Dermis blood vessel endothelial cell (primary cell): ENCODE data around the gene PRDM5. TPM values are rescaled to one million over a fixed set of nuclear protein-coding genes. Genes with fewer than 3 reads are reported as not detected.

Source experiments
- DNase-seq: peaks from one replicate; pipeline ENCODE4 v3.0.0; 2010
- total RNA-seq: library from RNA; depleted of rRNA; stranded (reverse); fragments of >200 nt; gene quantifications from 2 replicates; pipeline ENCODE4 v1.2.3, GENCODE V29; 2014

The PRDM5 gene
- total RNA-seq, 1 donor from 2014 or later, result 9.4 TPM

DNA sequence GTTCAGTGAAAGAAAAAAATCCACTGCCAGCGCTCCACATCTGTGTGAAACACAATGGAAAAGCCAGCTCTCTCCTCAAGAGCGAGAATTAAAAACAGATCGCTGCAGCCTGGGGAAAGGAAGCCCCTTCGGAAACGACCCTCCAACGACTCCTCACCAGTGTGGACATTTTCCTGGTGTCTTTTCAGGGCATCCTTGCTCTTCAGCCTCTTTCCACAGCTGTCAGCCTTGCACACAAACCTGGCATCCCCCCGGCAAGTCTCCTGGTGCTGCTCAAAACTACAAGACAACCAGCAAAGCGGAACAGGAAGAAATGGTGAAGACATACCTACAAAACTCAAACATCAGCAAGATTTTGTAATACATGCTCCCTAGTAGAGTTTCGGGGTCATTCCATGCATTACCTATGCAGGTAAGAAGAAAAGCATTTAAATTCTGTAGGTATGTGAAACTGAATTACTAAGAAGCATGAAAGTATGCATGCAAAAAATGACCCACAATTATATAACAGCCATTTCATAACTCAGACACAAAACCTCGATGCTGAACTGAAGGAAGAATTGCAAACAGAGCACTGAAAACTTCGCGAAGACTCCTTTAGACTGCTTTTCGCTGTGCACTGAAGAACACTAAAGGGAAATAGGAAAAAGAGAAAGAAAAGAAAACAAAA is 106.1 kb downstream of the PRDM5 start:
- DNase-seq, result no peak

DNA sequence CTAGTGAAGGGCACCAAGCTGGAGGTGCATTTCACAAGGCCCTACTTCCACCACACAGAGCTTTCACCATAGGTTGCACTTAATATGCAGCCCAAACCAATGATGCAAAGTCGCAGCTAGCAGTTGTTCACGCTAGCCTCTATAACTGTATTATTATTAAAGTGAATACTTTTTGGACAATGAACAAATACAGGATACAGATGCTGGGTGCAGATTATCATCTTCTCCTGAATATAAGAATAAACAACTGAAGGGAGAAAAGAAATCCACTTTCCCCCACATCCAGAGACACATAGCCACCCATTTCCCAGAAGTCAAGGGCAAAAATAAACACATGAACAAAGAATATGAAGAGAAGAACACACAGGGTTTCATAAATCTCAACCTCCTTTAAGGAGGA is 107.2 kb downstream of the PRDM5 start:
- DNase-seq, result peak; percentile 32

DNA sequence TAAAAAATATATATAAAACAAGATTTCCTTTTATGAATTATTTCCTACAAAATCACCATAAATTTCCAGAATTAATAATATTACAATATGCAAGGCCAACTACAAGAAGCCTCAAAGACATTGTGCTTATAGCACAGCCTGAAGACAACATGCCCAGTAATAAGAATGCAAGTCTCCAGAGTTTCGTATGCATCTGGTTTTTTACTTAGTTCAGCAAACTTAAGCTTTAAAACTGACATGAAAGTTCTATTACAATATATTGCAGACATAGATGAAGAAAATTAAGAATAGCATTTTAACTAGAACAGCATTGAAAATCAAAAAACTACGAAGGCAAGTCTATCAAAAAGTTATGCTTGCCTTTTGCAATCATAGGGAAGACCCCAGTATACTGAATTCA is 107.6 kb downstream of the PRDM5 start:
- DNase-seq, result no peak

DNA sequence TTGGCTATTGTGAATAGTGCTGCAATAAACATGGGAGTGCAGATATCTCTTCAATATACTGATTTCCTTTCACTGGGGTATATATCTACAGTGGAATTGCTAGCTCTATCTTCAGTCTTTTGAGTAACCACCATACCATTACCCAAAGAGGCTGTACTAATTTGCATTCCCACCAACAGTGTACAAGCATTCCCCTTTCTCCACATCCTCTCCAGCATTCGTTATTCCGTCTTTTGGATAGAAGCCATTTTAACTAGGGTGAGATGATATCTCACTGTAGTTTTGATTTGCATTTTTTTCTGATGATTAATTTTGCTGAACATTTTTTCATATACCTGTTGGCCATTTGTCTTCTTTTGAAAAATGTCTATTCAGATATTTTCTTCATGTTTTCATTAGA is 110.3 kb downstream of the PRDM5 start:
- DNase-seq, result no peak

DNA sequence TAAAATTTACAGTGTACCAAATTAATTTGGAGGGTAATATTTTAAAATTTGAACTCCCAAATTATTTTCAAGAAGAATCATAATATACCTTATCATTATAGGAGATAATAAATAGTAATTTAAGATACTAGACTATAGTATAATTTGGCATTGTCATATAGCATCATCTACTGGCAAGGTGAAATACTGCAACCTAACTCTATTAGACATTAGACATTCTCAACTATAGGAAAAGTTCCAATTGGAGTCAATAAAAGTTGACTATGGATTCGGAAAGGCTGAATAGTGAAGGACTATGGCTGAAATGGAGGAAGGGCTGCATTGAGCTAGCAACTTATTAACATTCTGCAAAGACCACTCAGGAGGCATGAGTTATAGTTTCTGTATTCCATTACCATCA is 113.0 kb downstream of the PRDM5 start:
- no peak for DNase-seq

DNA sequence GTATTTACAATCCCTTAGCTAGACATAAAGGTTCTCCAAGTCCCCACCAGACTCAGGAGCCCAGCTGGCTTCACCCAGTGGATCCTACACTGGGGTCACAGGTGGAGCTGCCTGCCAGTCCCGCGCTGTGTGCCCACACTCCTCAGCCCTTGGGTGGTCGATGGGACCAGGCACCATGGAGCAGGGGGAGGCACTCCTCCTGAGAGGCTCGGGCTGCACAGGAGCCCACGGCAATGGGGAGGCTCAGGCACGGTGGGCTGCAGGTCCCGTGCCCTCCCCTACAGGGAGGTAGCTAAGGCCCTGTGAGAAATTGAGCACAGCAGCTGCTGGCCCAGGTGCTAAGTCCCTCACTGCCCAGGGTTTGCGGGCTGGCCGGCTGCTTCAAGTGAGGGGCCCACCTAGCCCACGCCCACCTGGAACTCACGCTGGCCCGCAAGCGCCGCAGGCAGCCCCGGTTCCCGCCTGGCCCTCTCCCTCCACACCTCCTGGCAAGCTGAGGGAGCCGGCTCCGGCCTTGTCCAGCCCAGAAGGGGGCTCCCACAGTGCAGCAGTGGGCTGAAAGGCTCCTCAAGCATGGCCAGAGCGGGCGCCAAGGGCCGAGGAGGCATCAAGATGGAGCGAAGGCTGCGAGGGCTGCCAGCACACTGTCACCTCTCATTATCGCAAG is 113.9 kb downstream of the PRDM5 start:
- DNase-seq, result no peak

DNA sequence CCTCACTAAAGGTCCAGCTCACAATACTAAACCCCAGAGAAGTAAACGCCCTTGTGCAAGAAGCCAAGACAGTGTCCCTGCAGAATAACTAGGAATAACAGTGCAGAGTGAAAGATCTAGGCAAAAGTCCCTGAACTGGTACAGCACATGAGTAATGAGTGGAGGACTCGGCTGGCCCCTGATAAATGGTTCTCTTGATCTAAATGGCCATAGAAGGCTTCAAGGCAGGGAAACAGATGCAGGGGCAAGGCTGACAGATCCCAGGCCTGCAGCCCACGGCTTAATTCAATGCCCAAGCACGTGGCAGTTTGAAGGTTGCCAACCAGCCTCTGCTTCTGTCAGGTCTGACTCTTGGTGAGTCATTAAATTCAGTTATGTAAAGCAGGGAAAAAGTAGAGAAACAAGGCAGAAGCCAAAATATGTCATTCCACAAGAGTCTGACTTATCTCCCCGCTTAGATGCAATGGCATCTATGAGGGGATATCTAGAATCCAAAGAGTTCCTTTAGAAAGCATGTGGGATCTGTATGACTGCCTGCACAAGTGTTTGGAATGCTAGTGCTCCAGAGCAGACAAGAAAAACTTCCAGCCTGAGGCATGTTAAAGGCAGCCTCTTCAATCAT is 121.3 kb downstream of the PRDM5 start:
- no peak for DNase-seq

DNA sequence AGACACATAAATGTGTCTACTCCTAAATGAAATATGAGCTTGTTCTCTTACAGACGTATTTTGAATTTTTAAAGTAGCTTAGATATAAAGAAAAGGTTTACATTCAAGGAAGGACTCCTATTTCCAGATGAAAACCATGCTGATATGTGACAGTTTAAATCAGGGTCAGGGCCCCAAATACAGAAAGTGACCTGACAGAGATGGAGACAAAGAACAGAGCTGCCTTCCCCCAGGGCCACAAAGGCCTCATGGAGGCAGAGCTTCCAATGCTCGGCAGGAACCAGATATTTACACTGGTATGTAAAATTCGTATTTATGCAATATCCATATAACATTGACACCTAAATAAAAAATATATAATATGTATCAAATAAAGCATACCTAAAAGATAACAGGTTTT is 124.0 kb downstream of the PRDM5 start:
- no peak for DNase-seq

DNA sequence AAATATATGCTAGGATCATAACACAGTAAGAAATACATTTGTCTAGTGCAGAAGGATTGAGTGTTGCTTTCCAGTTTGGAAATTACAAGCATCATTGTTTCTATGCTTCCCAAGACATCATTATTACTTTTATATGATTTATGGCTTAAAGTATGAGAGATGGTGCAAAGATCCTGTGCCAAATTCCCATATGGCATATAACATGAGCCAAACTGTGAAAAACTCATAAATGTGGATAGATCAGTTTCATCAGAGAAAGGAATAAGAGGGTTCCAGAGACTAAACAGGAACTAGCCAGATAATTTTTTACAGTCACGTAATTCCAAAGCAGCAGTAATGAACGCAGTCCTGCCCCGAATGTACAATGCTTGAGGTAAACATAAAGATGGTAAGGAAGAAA is 126.3 kb downstream of the PRDM5 start:
- DNase-seq, result no peak

DNA sequence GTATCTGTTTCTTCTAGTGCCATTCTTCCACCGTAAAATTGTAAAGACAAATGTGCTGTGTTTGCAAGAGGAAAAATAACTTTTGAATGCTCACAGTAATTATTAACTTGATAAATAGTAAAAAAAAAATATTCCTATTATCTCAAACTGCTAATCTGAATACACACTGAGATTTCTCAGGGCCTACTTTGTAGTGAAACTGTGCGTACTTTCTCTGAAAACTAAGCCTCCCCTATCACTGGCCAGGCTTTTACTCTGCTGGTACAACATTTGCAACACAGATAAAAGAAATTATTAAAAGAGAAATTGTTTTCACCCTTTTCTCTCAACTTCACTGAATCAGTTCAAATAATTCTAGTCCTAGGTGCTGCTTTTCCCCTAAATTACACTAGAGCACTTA is 137.3 kb downstream of the PRDM5 start:
- DNase-seq, result no peak

DNA sequence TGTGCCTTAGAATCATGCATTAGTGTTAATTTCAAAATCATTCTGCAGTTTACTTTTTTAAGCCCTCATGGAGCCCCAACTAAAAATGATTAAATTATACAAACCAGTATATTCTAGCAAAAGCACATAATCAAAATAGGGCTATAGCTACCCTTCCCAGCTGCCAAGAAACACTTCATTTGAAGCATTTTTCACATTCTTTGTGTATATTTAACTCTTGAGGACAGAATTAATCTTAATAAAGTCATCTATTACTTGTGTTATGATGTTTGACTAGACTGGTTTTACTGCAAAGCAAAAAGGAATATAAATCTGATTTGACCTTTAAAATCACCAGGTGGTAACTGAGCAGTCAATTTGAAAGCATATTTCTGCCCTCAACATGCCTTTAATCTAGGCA is 145.1 kb downstream of the PRDM5 start:
- no peak for DNase-seq

DNA sequence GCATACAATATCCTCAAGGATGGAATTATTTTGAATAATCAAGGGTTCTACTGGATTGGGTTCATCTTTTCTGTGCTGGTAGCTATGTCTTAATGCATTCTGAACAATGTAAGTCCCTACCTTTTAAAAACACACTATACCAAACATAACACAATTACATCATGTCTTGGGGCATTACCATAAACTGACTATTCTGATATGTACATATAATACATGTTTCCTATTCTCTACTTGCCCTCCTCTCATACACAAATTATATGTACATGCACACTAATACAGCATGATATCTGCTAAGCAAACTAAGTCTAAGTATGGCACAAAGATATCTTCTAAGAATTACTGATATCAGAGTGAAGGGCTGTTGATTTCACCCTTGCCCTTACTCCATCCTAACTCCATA is 147.1 kb downstream of the PRDM5 start:
- no peak for DNase-seq

DNA sequence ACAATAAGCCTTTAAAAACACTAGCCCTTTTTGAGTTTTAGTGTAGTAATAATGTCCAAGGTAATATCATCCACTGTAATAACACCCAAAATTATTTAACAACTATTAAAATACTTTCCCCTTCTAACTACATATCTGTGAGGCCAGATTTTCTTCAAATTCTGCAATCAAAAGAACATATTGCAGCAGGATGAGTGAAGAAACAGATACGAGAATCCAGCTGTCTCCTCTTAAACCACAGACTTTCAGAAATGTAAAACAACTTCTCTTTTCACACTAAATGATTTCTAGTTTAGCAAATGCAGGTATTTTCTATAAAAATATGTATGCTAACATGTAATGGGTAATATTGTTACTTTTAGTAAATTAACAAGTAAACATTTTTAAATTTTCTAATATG is 148.9 kb downstream of the PRDM5 start:
- no peak for DNase-seq

DNA sequence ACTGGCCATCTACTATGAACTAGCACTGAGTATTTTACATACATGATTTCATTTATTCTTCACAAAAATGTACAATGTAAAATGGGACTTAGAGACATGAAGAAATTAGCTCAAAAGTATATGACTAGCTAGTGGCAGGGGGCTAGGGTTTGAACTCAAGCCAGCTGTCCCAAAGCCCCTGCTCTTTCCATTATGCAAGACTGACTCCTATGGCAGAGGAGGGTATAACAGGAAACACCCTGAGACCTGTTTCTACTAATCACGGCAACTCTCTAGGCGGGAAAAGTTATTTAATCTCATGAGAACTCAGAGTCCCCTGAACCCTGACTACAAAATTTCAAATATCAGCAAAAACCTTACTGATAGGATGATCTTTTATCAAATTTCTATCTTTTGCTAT is 150.6 kb downstream of the PRDM5 start:
- no peak for DNase-seq

DNA sequence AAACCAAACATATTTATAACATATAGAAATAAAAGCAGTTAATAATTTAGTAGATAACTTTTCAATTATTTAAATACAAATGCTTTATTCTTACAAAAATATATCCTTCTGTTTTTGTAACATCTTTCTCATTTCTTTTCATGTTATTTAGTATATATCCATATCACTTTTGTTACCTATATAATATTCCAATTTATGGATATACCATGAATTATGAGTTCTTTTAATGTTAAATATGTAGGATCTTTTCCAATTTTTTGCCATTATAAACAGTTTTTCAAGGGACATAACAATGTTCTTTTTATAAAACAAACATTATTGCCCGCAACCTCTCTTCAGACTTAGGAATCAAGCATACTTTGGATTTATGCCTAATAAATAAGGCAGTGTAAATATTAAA is 151.6 kb downstream of the PRDM5 start:
- no peak for DNase-seq

DNA sequence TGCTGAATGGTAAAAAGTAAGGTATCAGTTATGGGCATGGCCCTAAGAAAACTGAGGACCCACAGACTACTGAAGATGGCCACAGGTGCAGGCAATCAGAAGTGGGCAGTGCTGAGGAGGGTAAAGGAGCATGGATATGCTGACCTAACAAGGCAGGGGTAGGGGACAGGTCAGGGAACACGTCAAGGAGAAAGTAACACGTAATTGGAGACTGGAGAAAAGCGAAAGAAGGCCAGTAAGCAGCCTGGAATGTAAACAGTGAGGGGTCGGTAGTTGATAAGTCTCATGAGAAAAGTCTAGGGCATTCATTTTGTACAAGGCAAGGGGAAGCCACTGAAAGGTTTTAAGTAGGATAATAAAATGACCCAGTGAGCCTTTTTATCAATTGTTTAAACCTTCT is 153.3 kb downstream of the PRDM5 start:
- DNase-seq, result no peak

DNA sequence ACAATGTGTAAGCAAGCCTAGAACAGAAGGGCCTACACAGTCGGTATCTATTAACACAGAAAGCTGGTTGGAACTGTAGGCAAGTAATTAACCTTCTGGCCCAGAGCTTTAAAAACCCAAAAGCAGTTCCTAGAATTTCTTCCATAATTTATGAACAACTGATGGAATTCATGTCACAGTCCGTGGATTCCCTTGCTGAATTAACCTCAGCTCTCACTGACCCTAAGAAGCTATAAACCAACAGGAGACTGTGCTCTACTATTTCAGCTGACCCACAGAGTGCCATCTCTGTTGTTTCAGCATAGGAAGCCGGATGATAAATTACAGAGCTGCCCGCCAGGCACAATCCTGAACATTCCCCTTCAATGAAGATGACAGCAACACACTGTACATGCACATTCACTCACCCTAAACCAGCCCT is 157.3 kb downstream of the PRDM5 start:
- DNase-seq, result no peak

DNA sequence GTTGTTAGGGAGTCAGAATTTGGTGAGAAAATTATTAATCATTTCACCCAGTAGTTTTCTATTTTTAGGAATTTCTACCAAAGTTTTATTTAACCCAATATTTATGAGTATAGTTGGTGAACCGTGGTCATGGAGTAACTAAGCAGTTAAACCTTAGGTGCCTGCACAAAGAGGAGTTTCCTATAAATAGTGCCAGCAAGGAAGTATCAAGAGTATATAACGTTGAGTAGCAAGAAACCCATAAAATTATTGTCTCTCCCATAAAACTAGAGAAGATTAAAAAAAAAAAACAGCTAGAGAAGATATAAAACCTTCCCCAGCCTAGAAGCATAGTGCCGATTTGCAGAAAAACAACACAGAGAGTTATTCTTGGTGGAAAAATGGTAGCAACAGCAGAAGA is 158.9 kb downstream of the PRDM5 start:
- DNase-seq, result no peak

DNA sequence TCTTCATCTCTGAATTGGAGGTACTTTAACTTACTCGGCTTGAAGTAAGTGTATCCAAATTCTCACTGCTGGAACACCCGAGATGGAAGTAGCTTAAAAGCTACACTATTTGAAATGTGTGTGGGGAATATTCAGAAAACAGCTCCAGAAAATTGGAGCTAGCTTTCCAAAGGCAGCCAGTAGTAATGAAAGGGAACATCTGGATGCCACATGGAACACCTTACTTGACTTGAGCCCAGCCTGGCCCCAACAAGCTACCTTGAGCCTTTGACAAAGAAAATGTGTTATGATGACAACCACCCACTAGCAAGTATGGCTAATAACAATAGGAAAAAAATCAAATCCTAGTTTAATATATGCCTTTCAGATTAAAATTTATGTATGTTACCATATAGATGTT is 161.5 kb downstream of the PRDM5 start:
- no peak for DNase-seq

DNA sequence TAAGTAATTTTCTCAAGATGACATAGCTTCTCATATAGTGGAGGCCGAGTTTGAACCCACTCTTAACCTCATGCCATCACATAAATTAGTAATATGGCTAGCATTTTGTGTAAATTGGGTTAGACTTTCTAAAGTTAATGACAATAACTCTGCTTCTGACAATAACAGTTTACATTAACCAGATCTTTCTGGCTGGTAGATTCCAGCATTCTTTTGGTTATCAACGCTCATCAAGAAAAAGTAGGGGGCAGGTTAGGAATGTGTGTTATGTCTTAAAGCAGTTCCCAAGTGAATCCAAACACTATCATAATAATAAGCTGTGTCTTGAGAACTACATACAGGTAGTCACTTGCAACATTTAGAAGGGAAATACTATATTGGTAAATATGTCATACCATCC is 162.5 kb downstream of the PRDM5 start:
- no peak for DNase-seq

DNA sequence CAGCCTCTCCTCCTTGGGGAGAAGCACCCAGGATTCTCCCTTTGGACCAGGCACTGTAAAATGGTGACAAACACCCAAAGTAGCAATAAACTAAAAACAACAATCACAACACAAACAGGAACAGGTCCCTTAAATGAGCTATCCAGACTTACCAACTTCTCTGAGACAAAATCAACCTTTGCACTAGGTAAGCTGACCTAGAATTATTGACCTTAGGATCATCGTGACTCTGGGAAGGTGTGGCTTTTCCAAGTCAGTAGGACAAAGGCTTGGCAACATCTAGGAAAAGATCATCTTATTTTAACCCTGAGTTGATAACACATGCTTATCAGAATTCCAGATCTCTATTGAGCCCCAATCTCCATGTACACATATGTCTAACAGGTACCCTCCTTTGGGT is 166.7 kb downstream of the PRDM5 start:
- no peak for DNase-seq

DNA sequence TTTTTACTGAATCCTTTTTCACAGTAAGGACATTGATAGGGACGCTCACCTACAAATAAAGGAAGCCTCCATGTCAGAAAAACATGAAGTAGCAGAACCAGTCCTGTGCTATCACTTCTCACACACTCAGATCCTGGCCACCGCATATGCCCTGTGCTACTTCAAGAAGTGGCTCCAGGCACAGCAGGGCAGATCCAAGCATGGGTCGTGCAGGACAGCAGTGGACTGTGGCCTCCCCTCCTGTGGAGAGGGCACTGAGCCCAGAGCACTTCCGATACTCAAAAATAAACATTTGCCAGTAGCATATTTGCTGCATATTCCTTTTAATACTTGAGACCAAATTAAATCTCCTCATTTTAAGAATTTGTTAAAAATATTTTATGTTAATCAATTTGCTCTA is 167.9 kb downstream of the PRDM5 start:
- no peak for DNase-seq

DNA sequence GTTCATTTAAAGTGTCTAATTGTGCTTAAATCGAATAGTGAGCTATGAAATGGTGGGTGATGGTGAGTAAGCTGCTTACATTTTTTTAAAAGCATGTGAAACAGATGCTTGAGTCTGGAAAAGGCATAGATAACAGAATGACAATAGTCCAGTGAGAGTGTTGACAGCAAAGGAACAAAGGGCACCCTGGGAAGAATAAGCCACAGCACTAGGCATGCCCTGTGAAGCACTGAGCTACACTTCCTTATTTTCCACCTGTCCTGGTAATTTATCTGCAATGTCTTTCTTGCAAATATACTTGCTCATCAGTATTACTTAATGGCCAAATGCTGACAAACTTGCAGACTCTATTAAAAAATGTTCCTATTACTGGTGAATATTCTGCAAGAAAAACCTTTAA is 168.7 kb downstream of the PRDM5 start:
- no peak for DNase-seq

DNA sequence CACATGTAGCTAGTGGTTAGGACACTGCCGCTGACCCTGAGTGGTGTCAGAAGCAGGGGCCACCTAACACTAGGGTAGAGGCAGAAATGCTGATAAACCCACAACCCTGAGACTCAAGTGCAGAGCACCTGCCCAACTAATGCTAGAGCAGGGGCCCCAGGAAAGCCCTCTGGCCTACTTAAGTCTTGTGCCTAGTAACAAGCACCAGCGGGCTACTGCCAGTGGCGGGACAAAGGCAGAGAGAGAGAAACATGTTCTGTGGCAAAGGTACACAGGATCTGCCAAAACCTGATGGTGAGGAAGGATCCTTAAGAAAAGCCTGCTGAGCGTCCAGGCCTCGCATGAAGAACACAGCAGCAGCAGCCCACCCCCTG is 172.4 kb downstream of the PRDM5 start:
- DNase-seq, result no peak
